Activated CD4-positive, alpha-beta T cell treated with anti-CD3 and anti-CD28 coated beads for 24 hours (primary cell): ENCODE measurements around the gene H1-8.

Experiments
- DNase-seq, 2 donors: peaks; one replicate each; pipeline ENCODE4 v3.0.0-alpha.2; 2020; ENCODE audit warnings: low read depth in 2 of 2

Gene H1-8

DNA sequence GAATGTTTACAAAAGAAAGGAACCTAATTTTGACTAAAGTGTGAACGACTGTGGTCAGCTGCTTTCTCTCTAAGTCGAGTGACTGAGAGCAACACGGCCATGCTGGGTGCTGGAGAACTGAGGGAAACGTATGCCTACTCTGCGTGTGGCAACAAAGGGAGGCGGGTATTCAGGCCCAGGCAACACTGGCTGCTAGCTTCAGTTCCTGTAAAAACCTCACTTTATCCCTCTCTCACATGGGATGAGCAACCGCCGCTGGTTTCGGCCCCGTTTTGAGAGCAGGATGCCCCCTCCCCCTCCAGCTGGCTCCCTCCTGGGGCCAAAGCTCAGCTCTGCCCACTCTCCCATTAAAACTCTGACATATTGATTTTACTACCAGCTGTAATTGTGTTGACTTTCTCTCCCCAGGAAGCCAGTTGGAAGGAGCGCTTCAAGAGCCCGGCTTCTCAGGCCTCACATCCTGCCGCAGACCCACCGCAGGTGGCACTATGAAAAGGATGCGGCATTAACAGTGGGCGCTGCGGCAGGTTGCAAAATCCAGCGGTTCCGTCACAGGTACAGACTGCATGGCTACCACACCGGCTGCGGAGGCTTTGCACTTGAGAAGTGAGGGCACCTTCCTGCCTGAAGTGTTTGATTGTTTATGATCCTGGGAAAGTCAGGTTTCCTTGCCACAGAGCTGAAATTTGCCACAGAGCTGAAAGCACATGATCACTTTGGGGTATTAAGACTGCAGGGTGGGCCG lies 50.8 kb downstream of the H1-8 start:
- DNase-seq: peak in 1 of 2 donors; percentile 57

DNA sequence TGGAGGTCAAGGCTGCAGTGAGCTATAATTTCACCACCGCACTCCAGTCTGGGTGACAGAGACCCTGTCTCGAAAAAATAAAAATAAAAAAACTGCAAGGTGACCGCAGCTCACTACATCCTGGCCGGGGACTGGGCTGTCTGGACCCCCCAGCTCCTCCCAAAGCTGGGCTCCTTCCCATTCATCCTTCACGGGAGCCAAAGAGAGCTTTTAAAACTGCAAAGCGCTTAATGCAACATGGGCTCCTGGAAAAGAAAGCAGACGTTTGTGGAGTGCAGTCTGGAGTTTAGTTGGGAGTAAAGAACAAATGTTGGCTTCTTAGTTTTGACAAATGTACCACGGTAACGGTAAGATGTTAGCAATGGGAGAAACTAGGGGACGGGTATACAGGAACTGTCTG lies 51.4 kb downstream of the H1-8 start:
- no peak for DNase-seq

DNA sequence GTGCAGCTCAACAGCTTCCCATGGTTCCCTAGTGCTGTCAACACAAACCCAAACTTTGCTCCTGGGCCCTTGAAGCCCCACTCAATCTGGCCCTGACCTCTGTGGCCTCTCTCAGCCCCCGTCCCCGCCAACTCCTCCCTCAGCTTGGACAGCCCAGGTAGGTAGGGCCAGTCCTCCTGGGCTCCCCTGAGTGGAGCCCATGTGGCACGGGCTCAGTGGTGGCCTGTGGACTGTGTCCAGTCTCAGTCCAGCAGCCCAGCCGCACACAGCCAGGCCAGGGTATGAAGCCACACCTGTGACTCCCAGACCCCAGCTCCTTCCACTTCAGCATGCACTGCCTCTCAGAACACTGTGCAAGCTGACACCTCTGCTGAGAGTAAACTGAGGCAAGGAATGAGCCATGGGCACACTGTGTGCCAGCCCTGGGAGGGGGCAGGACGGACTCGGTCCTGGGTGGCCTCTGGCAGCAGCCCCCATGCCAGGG lies 52.0 kb downstream of the H1-8 start:
- DNase-seq: no peak

DNA sequence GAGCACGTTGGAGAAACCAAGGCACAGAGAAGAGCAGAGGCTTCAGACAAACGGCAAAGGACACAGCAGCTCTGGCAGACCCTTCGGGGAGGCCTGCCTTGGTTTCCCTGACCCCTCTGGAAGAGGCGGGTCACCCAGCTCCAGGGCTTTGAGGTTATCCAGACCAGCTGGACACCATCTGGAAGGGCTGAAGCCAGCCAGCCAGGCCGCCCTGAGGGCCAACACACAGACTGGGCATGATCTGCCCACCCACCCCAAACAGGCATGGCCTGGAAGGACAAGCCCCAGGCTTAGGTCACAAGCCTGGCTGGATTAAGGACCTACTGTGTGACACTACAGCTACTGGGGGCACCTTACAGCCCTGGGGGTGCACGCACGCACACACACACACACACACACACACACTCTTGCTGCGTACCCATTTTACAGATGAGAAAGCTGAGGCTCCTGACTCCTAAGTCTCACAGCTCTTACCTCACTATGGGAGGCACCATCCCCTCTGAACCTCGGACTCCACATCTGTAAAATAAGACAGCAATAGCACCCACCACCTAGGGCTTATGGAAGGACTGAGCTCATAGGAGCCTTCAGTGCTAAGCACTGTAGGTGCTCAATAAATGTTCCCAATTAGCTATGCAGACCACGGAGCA lies 52.7 kb downstream of the H1-8 start:
- DNase-seq: no peak

DNA sequence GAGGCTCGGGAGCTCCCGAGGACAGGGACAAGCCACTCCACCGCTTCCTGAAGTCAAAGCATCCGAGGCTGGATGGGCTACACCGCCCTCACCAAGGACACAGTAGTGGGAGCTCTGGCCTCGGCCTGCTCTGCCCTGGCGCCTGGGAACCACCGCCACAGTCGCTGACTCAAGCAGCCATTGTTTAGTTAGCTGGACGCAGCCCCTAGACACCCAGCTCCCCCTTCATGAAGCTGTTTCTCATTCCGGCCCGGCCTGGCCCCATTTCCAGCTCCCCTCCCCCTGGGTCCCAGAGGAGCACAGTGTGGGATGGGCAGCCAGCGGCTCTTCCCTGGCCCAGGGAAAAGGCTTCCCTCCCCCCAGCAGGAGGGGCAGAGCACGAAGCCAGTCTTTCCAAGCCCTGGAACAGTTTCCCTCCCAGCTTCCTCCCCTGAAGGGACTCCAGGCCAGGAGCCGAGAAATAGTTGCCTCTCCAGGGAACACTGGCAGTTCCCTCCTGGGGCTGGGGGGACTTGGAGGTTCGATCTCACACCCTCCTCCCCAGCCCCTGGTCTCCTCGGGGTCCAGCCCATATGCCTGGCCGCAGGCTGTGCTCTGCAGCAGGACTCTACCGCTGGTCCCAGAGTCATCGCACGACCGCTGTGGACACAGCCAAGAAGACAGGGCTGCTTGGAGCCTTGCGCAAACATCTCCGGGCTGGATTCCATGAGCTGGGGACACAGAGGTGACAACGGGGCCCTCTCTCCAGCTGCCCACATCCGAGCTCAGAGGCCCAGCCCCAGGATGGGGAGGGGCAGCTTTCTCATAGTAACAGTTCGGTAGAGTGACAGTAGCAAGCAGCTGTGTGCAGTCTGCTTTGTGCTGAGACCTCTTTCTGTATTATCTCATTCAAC lies 53.5 kb downstream of the H1-8 start:
- DNase-seq: no peak

DNA sequence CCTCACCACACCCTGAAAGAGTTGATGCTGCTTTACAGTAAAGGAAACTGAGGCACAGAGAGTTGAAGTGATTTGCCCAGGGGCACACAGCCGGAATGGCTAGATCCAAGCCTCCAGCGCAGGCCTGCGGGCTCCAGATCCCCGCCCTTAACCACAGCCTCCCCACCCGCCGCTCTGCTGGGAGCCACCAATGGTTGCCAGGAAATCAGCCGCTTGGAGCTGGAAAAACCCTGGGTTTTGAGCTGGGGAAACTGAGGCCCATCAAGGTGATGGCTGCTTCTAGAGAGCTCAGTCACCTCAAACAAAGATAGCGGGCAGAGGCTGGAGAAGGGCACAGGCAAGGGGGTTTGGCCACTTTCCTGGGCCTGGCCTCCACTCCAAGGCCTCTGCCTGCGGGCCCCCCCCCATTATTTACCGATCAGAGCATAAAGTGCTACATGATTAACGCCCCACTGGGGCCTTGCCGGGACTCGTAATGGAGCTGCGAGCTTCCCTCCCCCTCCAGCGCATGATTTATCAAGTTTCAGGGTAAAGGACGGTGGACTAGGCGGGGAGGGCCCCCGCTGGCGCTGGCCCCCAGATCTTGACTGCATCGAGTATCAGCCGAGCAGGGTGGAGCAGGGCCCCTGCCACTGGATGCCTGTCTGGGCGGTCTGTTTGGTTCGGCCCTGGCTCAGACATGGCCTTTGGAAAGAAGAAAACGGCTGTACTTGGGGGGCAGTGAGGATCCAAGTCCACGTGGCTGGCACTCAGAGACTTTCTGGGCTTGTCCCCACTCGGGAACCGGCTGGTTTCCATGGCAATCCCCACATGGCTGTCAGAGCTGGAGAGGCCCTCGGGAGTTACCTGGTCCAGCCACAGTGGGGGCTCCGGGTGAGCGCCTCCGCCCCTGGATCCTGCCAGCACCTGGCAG lies 54.4 kb downstream of the H1-8 start:
- DNase-seq: no peak

DNA sequence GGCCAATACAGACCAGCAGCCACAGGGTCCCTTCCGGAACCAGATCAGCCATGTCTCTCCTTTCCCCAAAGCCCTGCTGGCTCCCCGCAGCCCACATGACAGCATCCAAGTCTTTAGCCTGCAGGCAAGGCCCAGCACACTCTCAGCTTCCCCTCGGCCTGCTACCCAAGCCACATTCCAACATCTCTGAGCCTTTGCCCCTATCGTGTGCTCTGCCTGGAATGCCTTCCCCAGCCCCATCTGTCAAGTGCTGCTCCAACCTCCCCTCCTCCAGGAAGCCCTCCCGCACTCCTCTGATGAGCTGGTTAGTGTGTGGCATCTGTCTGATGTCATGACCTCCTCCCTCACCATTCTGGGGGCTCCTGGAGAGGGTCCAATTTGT lies 55.0 kb downstream of the H1-8 start:
- no peak for DNase-seq

DNA sequence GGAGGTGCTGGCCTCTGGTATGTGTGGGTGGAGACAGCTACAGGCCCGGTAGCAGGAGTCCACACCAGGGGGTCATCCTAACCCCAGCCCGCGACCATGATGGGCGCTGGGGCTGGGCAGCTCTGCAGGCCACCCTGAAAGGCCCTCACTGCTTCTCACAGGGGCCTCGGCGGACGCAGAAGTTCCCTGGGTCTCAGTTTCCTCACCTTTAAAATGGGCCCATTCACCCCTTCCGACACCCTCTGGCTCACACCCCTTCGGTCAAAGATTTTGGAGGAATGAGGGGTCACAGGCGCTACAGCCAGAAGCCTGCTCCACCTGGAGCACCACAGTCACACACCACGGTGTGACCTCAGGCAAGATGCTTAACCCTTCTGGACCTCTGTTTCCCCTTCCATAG lies 55.5 kb downstream of the H1-8 start:
- DNase-seq: no peak

DNA sequence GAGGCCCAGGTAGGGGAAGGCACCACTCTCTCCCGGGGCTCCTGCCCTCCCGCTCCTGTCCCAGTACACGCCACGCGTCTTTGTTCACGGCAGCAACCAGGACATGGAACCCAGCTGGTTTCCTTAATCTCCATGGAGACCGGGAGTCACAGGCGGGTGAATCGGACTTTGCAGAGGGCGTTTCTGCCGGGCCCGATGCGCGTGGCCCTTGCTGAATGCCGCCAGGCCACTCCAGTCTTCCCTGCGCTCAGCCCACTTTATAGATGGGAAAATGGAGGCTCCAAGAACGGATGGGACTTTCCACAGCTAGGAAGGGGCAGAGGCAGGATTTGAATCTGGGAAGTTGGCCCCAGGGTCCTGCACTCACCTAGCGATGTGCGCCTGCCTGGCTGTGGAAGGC lies 56.1 kb downstream of the H1-8 start:
- DNase-seq: no peak

DNA sequence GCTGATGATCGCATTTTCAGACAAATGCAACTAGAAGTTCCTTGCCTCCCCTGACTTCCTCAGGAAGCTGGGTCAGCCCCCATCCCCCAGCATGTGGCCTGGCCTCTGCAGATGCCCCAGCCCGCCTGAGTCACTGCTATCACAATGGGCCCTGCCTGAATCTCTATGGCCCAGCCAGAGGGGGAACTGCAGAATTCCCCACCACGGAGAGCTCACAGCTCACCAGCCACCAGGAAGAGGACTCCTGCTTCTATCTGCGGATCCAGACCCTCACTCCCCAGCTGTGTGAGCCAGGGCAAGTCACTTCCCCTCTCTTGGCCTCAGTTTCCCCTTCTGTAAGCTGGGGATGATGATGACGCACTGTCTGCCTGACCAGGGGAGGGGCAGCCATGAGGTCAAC lies 56.6 kb downstream of the H1-8 start:
- DNase-seq: no peak

DNA sequence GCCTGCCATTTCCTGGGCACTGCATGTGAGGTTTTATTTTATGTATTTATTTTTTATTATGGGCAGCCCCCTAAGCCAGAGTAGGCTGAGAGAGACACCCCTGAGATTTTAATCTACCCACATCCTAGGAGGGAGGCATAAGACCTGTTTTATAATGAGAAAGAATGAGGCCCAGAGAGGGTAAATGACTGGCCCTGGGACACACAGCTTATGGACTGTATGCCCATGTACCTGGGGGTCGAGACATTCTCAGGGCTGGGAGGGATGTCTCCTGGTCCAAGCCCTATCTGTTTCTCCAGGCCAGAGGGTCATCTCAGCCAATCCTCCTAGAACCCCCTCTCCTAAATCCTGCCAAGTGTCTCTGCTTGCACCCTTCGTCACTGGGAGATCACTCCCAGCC lies 57.4 kb downstream of the H1-8 start:
- no peak for DNase-seq
